Activated T-helper 1 cell treated with anti-CD3 and anti-CD28 coated beads, Interleukin-12 subunit alpha, Interleukin-12 subunit beta, Interleukin-2, Interleukin-4 antibody, amounts not matched to agents 30 ng/mL and 10 ng/mL and 1 ng/mL, durations not matched to agents 14 hours and 24 hours and 36 hours (primary cell): ENCODE data around the gene IL11. TPM values are rescaled to one million over a fixed set of nuclear protein-coding genes. Genes with fewer than 3 reads are reported as not detected.
A peak's percentile ranks its signal among the peaks of the same experiment; 100 is the strongest.
"Not testable (repeated sequence)": the region's sequence is repeated elsewhere in the genome, so short reads cannot be mapped to it uniquely, and the experiment has no call there.

ENCODE experiments used
- DNase-seq: peaks from one replicate; pipeline ENCODE4 v3.0.0; 2021; ENCODE audit warnings: low spot score
- H3K27ac Mint-ChIP-seq: one replicate; pipeline ENCODE4 v1.8.0; 2021; ENCODE audit warnings: mild to moderate bottlenecking, mixed read lengths
- H3K27me3 Mint-ChIP-seq: one replicate; pipeline ENCODE4 v1.8.0; 2022; ENCODE audit warnings: mild to moderate bottlenecking, moderate library complexity, mixed read lengths; ENCODE audit not compliant: insufficient read depth
- H3K36me3 Mint-ChIP-seq: one replicate; pipeline ENCODE4 v1.8.0; 2021; ENCODE audit warnings: low read depth, mixed read lengths
- H3K4me1 Mint-ChIP-seq: one replicate; pipeline ENCODE4 v1.8.0; 2021; ENCODE audit warnings: low read depth, mixed read lengths
- H3K4me3 Mint-ChIP-seq: one replicate; pipeline ENCODE4 v1.8.0; 2021; ENCODE audit warnings: mild to moderate bottlenecking, moderate library complexity, mixed read lengths
- H3K9me3 Mint-ChIP-seq: one replicate; pipeline ENCODE4 v1.8.0; 2021; ENCODE audit warnings: mixed read lengths
- intact Hi-C: fragments of 100-400 bp; cut with micrococcal nuclease; formaldehyde crosslinking; loops from one replicate; pipeline ENCODE4 v1.15.1; 2024
- total RNA-seq: library from RNA; stranded (reverse); gene quantifications from 2 replicates; pipeline ENCODE4 v1.2.3, GENCODE V29; 2022

The IL11 gene
- total RNA-seq, 1 donor from 2014 or later = not detected

DNA sequence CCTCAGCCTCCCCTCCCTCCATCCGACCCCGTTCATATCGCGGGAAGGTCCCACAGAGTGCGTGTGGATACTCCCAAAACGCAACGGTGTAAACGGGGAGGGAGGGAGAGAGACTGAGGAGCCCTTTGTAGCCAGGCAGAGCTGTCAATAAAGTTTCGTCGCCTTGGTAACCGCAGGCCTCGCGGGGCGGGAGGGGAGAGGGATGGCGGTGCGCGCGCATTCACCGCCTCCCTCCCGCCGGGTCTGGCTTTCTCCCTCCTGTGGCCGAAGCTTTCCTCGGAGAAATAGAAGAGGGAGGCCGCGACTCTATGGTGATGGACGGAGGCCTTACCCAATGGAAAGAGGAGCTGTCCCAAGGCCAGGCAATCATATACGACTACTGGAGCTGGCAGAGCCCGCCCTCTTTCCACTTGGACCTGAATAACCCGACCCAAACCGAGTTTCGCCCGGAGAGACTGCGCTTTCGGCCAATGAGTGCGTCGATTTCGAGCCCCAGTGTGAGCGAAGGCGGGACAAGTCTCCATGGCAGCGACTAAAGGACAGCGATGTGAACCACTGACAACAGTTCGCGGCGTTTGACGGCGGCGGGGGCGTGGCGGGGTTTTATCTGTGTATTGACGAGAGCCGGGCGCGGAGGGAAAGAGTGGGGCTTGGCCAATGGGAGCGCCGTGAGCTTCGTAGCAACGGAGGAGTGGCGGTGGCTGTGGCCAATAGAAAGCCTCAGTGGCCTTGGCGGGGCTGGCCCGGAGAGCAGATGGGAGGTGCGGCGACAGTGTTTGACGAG is 31.0 kb downstream of the IL11 start, which contains the start of gene KMT5C:
Gene KMT5C, plus strand, starts transcription at position 772 of the 784 bp plus-strand sequence. CDS start 2,061 bp downstream, outside the sequence.
- H3K27me3 Mint-ChIP-seq = peaks cover 9% of the 10 kb centered on the region
- H3K36me3 Mint-ChIP-seq = peaks cover 6% of the 10 kb centered on the region
- intact Hi-C loops = loop anchor here (1.0 to 5.0 kb wide), 17 partner anchors 15 to 890 kb away; partner anchors contain the start of genes COX6B2, DNAAF3, FIZ1 and HSPBP1
- peak within 1 kb of the TSS; percentile 99 for H3K27ac Mint-ChIP-seq
- H3K9me3 Mint-ChIP-seq = no peaks in the 10 kb centered on the region
- peak within 1 kb of the TSS; percentile 96 for H3K4me3 Mint-ChIP-seq
- DNase-seq = peak; percentile 100
- peaks cover 14% of the 10 kb centered on the region for H3K4me1 Mint-ChIP-seq

DNA sequence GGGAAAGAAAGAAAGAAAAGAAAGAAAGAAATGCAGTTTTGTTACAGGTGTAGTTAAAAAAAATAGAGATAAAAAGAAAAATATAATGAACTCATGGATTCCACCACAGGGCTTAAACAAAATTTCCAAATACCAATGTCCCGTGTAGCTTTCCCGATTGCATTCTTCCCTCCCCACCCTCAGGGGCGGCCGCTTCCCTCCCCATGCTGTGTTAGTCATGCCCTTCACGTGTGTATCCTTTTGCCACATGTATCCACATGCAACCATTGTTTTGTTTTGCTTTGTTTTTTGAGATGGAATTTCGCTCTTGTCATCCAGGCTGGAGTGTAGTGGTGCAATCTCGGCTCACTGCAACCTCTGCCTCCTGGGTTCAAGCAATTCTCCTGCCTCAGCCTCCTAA is 34.2 kb downstream of the IL11 start:
- H3K4me1 Mint-ChIP-seq = peaks cover 9% of the 10 kb centered on the region
- no peak overlapping the region for H3K27ac Mint-ChIP-seq
- H3K9me3 Mint-ChIP-seq = no peaks in the 10 kb centered on the region
- H3K27me3 Mint-ChIP-seq = peaks cover 17% of the 10 kb centered on the region
- H3K4me3 Mint-ChIP-seq = no peak overlapping the region
- intact Hi-C loops = loop anchor here (5.0 kb wide), 2 partner anchors 306 to 874 kb away; partner anchors contain the start of genes LENG9, ZNF580 and ZNF581
- DNase-seq = no peak
- peaks cover 1% of the 10 kb centered on the region for H3K36me3 Mint-ChIP-seq

DNA sequence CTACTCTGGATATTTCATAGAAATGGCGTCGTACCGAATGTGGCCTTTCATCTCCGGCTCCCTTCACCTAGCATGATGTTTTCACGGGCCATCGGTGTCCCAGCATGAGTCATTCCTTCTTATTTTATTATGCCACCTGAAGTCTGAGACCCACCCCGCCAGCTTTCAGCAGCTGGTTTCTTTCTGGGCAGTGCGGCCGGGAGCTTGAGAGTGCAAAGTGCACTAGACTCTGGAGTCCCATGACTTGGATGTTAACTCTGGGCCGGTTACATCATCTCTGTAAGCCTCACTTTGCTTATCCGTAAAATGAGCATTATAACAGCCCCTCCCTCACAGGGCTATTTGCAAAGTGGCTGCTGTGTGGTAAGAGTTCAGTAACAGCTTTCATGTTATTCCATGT is 36.4 kb downstream of the IL11 start:
- Mint-ChIP-seq H3K36me3 (no peaks in the 10 kb centered on the region), H3K4me1 (peaks cover 7% of the 10 kb centered on the region), H3K9me3 (no peaks in the 10 kb centered on the region), H3K27ac (no peak overlapping the region), H3K4me3 (no peak overlapping the region), H3K27me3 (peaks cover 21% of the 10 kb centered on the region)
- DNase-seq = no peak
- intact Hi-C loops = no loop called here

DNA sequence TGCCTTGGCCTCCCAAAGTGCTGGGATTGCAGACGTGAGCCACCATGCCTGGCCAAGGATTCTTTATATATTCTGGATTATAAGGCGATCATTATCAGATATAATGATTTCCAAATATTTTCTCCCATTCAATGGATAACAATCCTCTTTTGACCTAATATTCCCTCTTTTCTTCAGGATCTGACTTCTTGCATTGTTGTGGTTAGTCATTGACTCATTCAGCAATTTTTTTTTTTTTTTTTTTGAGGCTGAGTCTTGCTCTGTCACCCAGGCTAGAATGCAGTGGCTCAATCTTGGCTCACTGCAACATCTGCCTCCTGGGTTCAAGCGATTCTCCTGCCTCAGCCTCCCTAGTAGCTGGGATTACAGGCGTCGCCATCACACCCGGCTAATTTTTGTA is 40.5 kb downstream of the IL11 start:
- DNase-seq, H3K36me3 Mint-ChIP-seq, intact Hi-C loops, H3K9me3 Mint-ChIP-seq, H3K27ac Mint-ChIP-seq, H3K4me3 Mint-ChIP-seq, H3K4me1 Mint-ChIP-seq: not testable (repeated sequence)
- peaks cover 12% of the 10 kb centered on the region for H3K27me3 Mint-ChIP-seq

DNA sequence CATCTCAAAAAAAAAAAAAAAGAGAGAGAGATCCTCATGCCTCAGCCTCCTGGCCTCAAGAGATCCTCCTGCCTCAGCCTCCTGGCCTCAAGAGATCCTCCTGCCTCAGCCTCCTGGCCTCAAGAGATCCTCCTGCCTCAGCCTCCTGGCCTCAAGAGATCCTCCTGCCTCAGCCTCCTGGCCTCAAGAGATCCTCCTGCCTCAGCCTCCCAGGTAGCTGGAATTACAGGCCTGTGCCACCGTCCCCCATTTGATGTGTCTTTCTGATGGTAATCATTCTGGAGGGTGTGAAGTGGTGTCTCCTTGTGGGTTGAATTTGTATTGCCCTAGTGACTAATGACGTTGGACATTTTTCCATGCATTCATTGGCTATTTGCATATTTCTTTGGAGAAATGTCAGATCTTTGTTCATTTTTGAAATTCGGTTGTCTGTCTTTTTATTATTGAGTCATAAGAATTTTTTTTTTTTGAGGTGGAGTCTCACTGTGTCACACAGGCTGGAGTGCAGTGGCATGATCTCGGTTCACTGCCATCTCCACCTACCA is 41.4 kb downstream of the IL11 start:
- H3K27me3 Mint-ChIP-seq, H3K4me1 Mint-ChIP-seq, DNase-seq, intact Hi-C loops, H3K4me3 Mint-ChIP-seq, H3K27ac Mint-ChIP-seq, H3K36me3 Mint-ChIP-seq, H3K9me3 Mint-ChIP-seq: not testable (repeated sequence)

DNA sequence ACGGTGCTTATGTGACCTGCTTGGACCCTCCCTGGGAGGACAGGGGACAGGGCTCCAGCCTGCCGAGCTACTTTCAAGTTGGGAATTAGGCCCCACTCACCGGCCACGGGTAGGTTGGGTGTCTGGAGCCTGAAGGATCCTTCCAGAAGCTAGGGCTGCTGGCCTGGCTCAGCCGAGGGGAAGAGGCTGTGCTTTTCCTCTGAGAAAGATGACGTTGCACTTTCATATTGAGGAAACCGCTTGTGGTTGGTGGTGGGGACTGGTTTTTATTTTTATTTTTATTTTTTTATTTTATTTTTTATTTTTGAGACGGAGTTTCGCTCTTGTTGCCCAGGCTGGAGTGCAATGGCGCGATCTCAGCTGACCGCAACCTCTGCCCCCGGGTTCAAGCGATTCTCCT is 45.1 kb downstream of the IL11 start, which contains the start of gene TMEM150B:
Gene TMEM150B, minus strand, starts transcription at position 170 of the 400 bp plus-strand sequence. CDS start 4,305 bp downstream, outside the sequence.
- Mint-ChIP-seq H3K9me3 (no peaks in the 10 kb centered on the region), H3K27ac (no peak within 1 kb of the TSS), H3K4me3 (no peak within 1 kb of the TSS), H3K4me1 (peaks cover 6% of the 10 kb centered on the region), H3K36me3 (no peaks in the 10 kb centered on the region), H3K27me3 (peaks cover 3% of the 10 kb centered on the region)
- DNase-seq = no peak
- intact Hi-C loops = no loop called here

DNA sequence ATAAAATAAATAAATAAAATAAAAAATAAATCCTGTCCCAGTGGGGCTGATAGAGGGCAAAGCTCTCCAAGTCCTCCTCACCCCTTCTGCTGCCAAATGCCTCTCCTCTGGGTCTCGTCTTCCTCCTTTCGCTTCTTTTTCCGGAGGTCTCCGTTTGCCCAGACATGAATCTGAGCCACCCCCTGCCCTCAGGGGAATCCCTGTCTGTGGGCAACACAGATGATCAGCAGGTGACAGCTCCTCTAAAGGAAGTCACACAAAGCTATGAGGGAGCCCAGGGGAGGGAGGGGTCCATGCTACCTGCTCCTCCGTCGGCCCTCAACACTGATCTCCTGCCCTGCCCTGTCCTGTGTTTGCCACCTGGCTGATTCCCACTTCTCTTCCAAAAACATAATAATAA is 45.6 kb downstream of the IL11 start:
- Mint-ChIP-seq H3K4me3 (no peak overlapping the region), H3K36me3 (no peaks in the 10 kb centered on the region), H3K4me1 (peaks cover 6% of the 10 kb centered on the region), H3K27me3 (peaks cover 3% of the 10 kb centered on the region), H3K9me3 (no peaks in the 10 kb centered on the region), H3K27ac (no peak overlapping the region)
- intact Hi-C loops = no loop called here
- no peak for DNase-seq

DNA sequence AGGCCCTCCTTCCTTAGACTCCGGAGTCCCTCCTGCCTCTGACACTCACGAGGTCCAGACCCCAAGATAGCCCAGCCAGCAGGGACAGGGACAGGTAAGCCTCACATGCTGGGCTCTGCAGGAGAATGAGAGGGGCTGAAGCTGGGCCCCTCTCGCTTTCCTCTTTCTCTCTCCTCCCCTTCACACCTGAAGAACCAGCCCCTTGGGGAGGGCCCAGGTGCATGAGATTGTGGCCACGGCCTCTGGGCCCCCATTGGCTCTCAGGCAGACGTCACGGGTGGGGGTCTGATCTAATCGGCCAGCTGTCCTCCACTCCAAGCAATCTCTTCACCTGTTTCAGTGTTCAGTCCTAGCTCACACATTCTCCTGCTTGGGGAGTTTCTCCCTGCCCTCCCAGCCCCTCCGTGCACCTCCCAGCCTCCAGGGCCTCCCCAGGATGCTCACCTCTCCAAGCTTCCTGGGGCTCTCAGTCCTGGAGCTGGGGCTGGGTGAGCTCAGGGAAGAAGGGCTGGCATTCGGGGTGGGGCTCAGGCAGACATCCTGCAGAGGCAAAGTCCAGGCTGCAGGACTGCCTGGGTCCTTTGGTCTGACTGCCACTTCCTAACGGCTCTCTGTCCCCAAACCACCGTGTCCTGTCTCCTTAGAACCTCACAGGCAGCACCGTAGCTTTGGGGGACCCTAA is 47.9 kb downstream of the IL11 start:
- H3K4me1 Mint-ChIP-seq = peaks cover 6% of the 10 kb centered on the region
- H3K27ac Mint-ChIP-seq = no peak overlapping the region
- no peaks in the 10 kb centered on the region for H3K36me3 Mint-ChIP-seq
- no peaks in the 10 kb centered on the region for H3K9me3 Mint-ChIP-seq
- intact Hi-C loops = no loop called here
- no peak overlapping the region for H3K4me3 Mint-ChIP-seq
- DNase-seq = no peak
- H3K27me3 Mint-ChIP-seq = peaks cover 3% of the 10 kb centered on the region

DNA sequence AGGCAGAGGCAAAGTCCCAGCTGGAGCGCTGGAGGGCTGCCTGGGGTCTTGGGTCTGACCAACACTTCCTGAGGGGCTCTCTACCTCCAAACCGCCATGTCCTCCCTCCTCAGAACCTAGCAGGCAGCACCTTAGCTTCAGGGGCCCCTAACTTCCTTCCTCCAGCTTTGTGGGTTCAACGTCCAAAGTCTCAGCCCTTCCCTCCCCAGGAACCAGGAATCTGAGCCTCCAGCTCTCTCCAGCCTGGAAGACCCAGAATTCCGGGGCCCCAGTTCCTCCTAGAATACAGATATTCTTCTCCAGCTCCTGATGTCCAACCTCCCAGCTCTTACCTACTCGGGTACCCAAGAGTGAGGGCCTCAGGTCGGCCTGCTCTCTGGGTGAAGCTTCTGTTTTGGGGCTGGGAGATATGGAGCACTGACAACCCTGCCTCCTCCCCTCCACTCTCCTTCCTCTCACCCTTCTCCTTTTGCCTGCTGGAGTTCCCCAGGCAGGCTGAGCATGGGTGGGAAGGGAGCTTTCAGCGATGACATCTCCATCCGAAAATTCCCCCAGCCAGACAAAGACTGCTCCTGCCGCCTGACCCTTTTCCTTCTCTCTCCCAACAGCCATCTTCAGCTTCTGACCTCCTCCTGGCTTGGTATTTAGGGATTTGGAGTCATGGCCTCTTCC is 48.7 kb downstream of the IL11 start:
- H3K27me3 Mint-ChIP-seq = peaks cover 3% of the 10 kb centered on the region
- DNase-seq = no peak
- no peak overlapping the region for H3K27ac Mint-ChIP-seq
- intact Hi-C loops = no loop called here
- H3K36me3 Mint-ChIP-seq = no peaks in the 10 kb centered on the region
- peaks cover 6% of the 10 kb centered on the region for H3K4me1 Mint-ChIP-seq
- H3K9me3 Mint-ChIP-seq = no peaks in the 10 kb centered on the region
- no peak overlapping the region for H3K4me3 Mint-ChIP-seq

DNA sequence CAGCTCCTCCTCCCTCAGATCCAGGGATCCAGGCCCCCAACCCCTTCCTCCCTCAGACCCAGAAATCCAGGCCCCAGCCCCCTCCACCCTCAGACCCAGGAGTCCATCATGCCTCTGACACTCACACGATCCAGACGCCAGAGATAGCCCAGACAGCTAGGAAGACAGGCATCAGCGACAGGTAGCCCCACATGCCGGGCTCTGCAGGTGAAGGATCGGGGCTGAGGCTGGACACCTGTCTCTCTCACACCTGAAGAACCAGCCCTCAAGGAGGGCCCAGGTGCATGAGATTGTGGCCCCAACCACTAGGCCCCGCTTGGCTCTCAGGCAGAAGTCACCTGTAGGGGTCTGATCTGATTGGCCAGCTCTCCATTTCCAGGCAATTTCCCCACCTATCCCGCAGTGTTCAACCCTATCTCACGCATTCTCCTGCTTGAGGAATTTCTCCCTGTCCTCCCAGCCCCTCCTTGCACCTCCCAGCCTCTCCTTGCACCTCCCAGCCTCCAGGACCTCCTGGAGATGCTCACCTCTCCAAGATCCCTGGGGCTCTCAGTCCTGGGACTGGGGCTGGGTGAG is 49.3 kb downstream of the IL11 start:
- no peaks in the 10 kb centered on the region for H3K9me3 Mint-ChIP-seq
- H3K27ac Mint-ChIP-seq = no peak overlapping the region
- H3K4me3 Mint-ChIP-seq = no peak overlapping the region
- intact Hi-C loops = no loop called here
- peaks cover 3% of the 10 kb centered on the region for H3K27me3 Mint-ChIP-seq
- DNase-seq = no peak
- H3K36me3 Mint-ChIP-seq = no peaks in the 10 kb centered on the region
- H3K4me1 Mint-ChIP-seq = peaks cover 6% of the 10 kb centered on the region

DNA sequence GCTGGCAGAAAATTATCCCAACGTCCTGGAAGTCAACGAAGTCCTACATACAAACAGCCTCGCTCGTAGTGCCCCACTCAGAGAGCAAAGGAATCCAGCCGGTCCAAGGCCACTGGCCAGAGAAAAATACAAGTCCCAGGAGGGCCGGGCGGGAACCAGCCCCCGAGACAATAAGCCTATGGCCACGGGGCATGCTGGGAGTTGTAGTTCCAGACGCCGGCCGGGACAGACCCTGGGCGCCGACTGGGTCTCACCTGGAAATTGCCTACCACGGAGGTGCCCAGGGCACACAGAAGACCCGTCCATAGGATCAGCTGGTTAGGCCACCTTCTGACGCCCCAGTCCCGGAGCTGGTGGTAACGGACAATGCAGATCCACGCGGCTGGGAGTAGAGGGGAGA is 50.5 kb downstream of the IL11 start:
- Mint-ChIP-seq H3K27ac (no peak overlapping the region), H3K36me3 (no peaks in the 10 kb centered on the region), H3K4me3 (no peak overlapping the region), H3K4me1 (peaks cover 3% of the 10 kb centered on the region), H3K9me3 (no peaks in the 10 kb centered on the region), H3K27me3 (peaks cover 2% of the 10 kb centered on the region)
- DNase-seq = no peak
- intact Hi-C loops = no loop called here

DNA sequence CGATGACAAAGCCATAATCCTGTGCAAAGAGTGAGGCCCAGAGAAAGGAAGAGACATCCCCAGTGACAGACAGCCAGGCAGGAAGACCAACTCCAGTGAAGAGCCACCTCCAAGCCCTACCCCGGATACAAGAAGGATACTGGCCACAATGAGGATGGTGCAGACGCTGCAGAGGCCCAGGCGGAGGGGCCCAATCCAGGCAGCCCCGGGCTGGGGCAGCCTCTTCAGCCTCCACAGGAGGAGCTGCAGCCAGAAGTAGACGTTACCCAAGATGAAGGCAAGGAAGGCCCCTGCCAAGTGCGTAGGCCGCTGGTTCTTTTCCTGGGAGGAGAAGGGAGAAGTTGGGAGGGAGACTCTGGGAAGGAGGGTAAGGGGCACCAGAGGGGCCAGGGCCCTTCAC is 53.6 kb downstream of the IL11 start:
- intact Hi-C loops = no loop called here
- Mint-ChIP-seq H3K36me3 (no peaks in the 10 kb centered on the region), H3K9me3 (no peaks in the 10 kb centered on the region), H3K27me3 (no peaks in the 10 kb centered on the region), H3K4me3 (no peak overlapping the region), H3K4me1 (no peaks in the 10 kb centered on the region), H3K27ac (no peak overlapping the region)
- no peak for DNase-seq
